GM12865 (cell line): ENCODE data around the gene MAZ.
A peak's percentile ranks its signal among the peaks of the same experiment; 100 is the strongest.

Source experiments
- DNase-seq: peaks from one replicate; pipeline ENCODE4 v3.0.0; 2010; ENCODE audit warnings: low read depth
- H3K4me3 ChIP-seq: 2 replicates; pipeline ENCODE4 v1.5.1; 2011; ENCODE audit warnings: mild to moderate bottlenecking, low read depth, low read length, control low read depth
- TF ChIP-seq, protein P1 (sequence below): IDR thresholded peaks from 2 replicates; pipeline ENCODE4 v1.5.1; 2011; ENCODE audit warnings: low read length, control low read depth, low read depth, inconsistent platforms; ENCODE audit not compliant: insufficient read depth; ENCODE audit errors: missing control alignments

MAZ gene

DNA sequence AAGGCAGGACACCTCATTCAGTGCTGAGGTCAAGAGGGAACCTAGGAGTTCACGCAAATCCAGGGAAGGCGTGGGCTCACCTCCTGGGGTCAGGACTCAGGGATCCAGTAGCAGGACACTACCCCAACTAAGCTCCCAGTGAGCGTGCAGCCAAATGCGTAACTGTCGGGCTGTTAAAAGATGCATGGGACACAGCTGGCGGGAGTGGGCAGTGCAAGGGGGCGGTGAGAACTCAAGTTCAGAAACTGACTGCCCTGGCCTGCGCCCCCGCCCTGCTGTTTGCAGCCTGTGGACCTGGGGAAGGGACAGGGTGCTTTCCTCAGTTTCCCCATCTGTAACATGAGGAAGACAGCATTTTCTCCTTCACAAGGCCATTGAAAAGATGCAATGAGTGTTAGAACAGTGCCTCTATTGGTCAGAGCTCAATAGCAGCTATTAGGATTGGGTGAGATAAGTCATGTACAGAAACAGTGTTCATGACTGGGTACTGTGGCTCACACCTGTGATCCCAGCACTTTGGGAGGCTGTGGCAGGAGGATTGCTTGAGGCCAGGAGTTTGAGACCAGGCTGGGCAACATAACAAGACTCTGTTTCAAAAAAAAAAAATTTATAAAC is 36.5 kb downstream of the MAZ start:
- DNase-seq = no peak
- TF ChIP-seq, protein P1, sequence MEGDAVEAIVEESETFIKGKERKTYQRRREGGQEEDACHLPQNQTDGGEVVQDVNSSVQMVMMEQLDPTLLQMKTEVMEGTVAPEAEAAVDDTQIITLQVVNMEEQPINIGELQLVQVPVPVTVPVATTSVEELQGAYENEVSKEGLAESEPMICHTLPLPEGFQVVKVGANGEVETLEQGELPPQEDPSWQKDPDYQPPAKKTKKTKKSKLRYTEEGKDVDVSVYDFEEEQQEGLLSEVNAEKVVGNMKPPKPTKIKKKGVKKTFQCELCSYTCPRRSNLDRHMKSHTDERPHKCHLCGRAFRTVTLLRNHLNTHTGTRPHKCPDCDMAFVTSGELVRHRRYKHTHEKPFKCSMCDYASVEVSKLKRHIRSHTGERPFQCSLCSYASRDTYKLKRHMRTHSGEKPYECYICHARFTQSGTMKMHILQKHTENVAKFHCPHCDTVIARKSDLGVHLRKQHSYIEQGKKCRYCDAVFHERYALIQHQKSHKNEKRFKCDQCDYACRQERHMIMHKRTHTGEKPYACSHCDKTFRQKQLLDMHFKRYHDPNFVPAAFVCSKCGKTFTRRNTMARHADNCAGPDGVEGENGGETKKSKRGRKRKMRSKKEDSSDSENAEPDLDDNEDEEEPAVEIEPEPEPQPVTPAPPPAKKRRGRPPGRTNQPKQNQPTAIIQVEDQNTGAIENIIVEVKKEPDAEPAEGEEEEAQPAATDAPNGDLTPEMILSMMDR = no peak
- no peak overlapping the region for H3K4me3 ChIP-seq

DNA sequence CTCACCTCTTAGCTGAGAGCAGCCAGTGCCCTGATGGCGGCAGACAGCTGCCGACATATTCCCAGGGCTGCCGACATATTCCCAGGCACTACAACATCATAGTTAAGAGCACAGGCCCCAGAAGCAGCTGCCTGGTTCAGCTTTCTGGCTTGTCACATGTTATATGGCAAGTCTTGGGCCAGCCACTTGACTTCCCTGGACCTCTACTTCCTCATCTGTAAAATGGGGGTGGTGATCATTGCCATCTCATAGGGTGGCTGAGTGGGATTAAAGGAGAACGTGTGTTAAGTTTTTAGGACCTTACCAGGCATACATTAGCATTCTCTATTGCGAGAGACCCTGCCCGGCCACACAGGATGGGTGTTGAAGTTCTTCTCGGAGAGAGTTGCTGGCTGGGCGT is 37.6 kb downstream of the MAZ start:
- TF ChIP-seq, protein P1 = no peak
- DNase-seq = no peak
- H3K4me3 ChIP-seq = no peak overlapping the region

DNA sequence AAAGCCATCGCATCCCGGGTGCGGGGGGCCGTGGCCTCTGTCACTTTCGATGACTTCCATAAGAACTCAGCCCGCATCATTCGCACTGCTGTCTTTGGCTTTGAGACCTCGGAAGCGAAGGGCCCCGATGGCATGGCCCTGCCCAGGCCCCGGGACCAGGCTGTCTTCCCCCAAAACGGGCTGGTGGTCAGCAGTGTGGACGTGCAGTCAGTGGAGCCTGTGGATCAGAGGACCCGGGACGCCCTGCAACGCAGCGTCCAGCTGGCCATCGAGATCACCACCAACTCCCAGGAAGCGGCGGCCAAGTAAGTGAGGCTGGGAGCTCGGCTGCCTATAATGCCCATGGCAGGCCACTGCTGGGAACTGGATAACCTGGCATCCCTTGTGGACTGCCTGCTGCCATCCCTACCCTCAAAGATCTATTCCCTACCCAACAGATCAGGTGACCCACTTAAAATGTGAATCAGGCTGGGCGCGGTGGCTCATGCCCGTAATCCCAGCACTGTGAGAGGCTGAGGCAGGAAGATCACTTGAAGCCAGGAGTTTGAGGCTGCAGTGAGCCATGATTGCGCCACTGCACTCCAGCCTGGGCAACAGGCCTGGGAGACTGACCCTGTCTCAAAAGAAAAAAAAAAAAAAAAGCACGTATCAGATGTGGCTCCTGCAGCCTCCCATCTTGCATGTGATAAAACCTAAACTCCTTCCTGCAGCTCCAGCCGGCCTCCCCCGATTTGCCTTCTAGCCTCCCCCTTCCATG is 38.4 kb downstream of the MAZ start:
- H3K4me3 ChIP-seq = no peak overlapping the region
- DNase-seq = no peak
- TF ChIP-seq, protein P1 = no peak

DNA sequence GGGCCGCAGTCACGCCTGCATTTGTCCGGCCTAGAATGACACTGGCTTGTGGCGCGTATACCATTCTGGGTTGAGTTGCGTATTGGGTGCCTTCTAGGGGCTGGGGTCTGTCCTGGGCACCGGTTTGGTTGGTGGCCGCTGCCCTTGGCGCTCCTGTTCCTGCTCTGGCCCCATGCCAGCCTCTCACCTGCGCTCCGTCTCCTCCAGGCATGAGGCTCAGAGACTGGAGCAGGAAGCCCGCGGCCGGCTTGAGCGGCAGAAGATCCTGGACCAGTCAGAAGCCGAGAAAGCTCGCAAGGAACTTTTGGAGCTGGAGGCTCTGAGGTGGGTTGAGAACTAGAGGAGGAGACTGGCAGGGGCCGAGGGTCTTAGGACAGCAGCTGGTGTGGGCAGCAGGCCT is 39.3 kb downstream of the MAZ start:
- TF ChIP-seq, protein P1 = no peak
- no peak overlapping the region for H3K4me3 ChIP-seq
- no peak for DNase-seq

DNA sequence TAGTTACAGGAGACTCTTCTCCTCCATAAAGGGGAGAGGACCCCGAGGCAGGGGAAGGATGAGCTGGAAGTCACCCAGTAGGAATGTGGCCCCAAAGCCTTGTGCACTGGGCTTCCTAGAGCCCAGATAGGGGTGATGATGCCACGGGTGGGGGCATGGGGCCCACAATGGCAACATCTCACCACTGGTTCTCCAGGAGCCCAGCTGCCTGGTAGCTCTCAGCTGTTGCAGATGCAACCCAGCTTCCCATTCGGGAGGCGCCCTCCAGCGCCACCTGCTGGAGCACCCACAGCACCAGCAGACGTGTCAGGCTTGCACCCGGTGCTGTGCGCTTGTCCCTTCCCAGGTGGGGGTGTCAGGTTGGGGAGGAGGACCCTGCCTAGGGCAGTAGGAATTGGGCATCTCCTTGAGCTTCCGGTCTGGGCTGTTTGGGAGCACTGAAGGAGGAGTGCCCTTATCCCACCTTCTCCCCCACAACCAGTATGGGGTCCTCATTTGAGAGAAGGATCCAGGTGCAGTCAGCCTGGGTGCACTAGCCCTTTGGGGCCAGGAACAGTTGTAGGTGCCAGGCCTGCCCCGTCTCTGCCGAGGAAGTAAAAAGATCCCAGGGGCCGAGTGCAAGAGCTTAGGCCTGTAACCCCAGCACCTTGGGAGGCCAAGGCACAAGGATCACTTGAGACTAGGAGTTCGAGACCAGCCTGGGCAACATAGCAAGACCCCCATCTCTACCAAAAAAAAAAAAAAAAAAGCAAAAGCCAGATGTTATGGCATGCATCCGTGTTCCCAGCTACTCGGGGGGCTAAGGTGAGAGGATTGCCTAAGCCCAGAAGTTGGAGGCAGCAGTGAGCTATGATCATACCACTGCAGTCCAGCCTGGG is 42.3 kb downstream of the MAZ start:
- DNase-seq = peak; percentile 80
- no peak overlapping the region for H3K4me3 ChIP-seq
- TF ChIP-seq, protein P1 = peak; percentile 94

DNA sequence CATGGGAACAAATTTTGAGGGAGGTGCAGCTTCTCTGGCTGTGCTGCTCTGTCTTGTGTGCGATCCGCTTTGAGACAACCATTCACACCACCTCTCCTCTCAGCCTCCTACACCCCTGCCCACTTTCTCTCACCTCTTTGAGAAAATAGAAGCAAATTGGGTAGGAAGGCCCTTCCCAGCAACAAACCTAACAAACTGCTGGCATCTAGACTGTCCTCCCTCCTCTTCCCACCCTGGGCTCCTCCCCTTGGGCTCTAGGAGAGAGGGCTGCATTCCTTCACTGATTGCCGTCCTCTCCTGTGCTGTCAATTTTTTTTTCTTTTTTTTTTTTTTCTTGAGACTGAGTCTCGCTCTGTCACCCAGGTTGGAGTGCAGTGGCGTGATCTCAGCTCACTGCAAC is 43.2 kb downstream of the MAZ start:
- DNase-seq = no peak
- H3K4me3 ChIP-seq = no peak overlapping the region
- TF ChIP-seq, protein P1 = no peak
